Lower leg skin (tissue), 3 donors: ENCODE results near the gene IMMP1L.

Experiments
- CTCF ChIP-seq, 3 donors: fragments of 450-650 bp; IDR thresholded peaks; one replicate each; pipeline ENCODE4 v1.5.1; 2016; ENCODE audit warnings: antibody characterized with exemption in 3 of 3, mild to moderate bottlenecking in 3 of 3, moderate library complexity in 2 of 3
- POLR2A ChIP-seq, 2 donors: fragments of 450-650 bp; IDR thresholded peaks; one replicate each; pipeline ENCODE4 v1.6.1; 2016 to 2017; ENCODE audit warnings: antibody characterized with exemption in 2 of 2, mild to moderate bottlenecking in 1 of 2, moderate library complexity in 1 of 2

- no peak for TF ChIP-seq CTCF (IDR thresholded peaks at IDR 0.05)
- TF ChIP-seq POLR2A (IDR thresholded peaks at IDR 0.05) = no peak
Measured at GRCh38 chr11:31450841-31451240, 58.6 kb downstream of the IMMP1L start.
